ENCODE data around the gene TES. TPM values are rescaled to one million over a fixed set of nuclear protein-coding genes. Genes with fewer than 3 reads are reported as not detected.

TES gene
- total and polyA plus RNA-seq, 2 of the 13 experiments (the other 11 are each of a cell fraction or from before 2014, with no cell fraction given): 21.6 to 23.0 TPM

DNA sequence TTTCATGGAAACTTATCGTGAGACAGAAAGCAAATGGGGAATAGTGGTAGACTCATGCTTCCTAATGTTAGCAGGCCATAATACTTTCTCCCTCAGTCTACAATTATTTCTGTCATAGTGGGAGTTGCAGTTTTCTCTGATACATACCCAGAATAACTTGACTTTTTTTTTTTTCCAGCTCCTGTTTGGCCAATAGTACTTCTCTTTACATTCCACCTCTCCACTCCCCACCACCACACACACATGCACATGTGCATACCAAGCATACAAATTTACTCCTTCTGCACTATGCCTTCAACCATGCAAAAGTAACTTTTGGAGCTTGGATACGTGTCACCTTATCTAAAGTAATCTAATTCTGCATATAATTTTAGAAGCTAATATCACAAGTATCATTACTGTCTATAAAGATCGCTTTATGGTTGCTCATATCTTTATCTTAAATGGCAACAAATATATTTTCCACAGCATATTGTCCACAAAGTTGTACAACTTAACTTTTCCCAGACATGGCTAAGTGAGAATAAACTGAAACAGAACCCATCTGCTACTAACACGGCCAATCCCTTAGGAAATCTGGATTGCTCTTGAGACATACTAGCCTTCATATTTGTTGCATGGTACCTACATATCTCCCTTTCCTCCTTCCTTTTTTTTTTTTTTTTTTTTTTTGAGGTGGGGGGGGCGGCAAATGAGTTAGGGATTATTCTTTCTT lies 49.0 kb downstream of the TES start (continued):
- TF ChIP-seq, protein P1, sequence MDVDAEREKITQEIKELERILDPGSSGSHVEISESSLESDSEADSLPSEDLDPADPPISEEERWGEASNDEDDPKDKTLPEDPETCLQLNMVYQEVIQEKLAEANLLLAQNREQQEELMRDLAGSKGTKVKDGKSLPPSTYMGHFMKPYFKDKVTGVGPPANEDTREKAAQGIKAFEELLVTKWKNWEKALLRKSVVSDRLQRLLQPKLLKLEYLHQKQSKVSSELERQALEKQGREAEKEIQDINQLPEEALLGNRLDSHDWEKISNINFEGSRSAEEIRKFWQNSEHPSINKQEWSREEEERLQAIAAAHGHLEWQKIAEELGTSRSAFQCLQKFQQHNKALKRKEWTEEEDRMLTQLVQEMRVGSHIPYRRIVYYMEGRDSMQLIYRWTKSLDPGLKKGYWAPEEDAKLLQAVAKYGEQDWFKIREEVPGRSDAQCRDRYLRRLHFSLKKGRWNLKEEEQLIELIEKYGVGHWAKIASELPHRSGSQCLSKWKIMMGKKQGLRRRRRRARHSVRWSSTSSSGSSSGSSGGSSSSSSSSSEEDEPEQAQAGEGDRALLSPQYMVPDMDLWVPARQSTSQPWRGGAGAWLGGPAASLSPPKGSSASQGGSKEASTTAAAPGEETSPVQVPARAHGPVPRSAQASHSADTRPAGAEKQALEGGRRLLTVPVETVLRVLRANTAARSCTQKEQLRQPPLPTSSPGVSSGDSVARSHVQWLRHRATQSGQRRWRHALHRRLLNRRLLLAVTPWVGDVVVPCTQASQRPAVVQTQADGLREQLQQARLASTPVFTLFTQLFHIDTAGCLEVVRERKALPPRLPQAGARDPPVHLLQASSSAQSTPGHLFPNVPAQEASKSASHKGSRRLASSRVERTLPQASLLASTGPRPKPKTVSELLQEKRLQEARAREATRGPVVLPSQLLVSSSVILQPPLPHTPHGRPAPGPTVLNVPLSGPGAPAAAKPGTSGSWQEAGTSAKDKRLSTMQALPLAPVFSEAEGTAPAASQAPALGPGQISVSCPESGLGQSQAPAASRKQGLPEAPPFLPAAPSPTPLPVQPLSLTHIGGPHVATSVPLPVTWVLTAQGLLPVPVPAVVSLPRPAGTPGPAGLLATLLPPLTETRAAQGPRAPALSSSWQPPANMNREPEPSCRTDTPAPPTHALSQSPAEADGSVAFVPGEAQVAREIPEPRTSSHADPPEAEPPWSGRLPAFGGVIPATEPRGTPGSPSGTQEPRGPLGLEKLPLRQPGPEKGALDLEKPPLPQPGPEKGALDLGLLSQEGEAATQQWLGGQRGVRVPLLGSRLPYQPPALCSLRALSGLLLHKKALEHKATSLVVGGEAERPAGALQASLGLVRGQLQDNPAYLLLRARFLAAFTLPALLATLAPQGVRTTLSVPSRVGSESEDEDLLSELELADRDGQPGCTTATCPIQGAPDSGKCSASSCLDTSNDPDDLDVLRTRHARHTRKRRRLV (CRISPR knock-in tag; IDR thresholded peaks at IDR 0.05): no peak
- TF ChIP-seq ZNF546 (CRISPR knock-in tag; conservative IDR thresholded peaks at IDR 0.05) (no peak), KLF16 (CRISPR knock-in tag; IDR thresholded peaks at IDR 0.05) (no peak), ZNF703 (CRISPR knock-in tag; IDR thresholded peaks at IDR 0.05; ENCODE audit: borderline replicate concordance) (no peak)
- TF ChIP-seq, protein P2, sequence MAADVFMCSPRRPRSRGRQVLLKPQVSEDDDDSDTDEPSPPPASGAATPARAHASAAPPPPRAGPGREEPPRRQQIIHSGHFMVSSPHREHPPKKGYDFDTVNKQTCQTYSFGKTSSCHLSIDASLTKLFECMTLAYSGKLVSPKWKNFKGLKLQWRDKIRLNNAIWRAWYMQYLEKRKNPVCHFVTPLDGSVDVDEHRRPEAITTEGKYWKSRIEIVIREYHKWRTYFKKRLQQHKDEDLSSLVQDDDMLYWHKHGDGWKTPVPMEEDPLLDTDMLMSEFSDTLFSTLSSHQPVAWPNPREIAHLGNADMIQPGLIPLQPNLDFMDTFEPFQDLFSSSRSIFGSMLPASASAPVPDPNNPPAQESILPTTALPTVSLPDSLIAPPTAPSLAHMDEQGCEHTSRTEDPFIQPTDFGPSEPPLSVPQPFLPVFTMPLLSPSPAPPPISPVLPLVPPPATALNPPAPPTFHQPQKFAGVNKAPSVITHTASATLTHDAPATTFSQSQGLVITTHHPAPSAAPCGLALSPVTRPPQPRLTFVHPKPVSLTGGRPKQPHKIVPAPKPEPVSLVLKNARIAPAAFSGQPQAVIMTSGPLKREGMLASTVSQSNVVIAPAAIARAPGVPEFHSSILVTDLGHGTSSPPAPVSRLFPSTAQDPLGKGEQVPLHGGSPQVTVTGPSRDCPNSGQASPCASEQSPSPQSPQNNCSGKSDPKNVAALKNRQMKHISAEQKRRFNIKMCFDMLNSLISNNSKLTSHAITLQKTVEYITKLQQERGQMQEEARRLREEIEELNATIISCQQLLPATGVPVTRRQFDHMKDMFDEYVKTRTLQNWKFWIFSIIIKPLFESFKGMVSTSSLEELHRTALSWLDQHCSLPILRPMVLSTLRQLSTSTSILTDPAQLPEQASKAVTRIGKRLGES (CRISPR knock-in tag; IDR thresholded peaks at IDR 0.05; ENCODE audit: borderline replicate concordance): no peak

Measured in HepG2 (cell line).